HepG2 (cell line): ENCODE results near the gene PCDHGC5. TPM values are rescaled to one million over a fixed set of nuclear protein-coding genes. Genes with fewer than 3 reads are reported as not detected.
A peak's percentile ranks its signal among the peaks of the same experiment; 100 is the strongest.

Experiments used
- ATAC-seq: fragments of 200-7000 bp; cut with Tn5 transposase; 3 replicates; pipeline ENCODE4 v1.9.1; 2020; ENCODE audit warnings: mild to moderate bottlenecking, moderate library complexity
- BruUV-seq: library from RNA; stranded (reverse); fragments of 400-500 nt; replicated peaks from 2 replicates; lab custom pipeline; 2021; lab: Mats Ljungman, UMichigan
- CTCF ChIA-PET: fragments of 300-600 bp; formaldehyde crosslinking; extraction: SDS; loops from one replicate; lab custom pipeline; 2021; ENCODE audit warnings: low total read pairs, inconsistent platforms, low intra/inter-chr PET ratio; lab: Yijun Ruan, JAX
- POLR2A ChIA-PET: fragments of 350-600 bp; sonication (Branson Sonifier 250); formaldehyde crosslinking; loops from one replicate; lab custom pipeline; 2020; ENCODE audit warnings: antibody characterized with exemption, inconsistent platforms; lab: Yijun Ruan, JAX
- DNase-seq: peaks from one replicate; pipeline ENCODE4 v3.0.0-alpha.2; 2015; ENCODE audit warnings: low spot score
- FAIRE-seq: peaks from 3 replicates; lab custom pipeline; 2011; peaks lifted over from hg19 to GRCh38; lab: Jason Lieb, UNC
- H2AFZ ChIP-seq: one replicate; pipeline ENCODE4 v1.6.1; 2011; ENCODE audit warnings: low read length, inconsistent platforms
- H3K27ac ChIP-seq: fragments of 300-600 bp; 3 replicates; pipeline ENCODE4 v1.8.0; 2011; ENCODE audit warnings: mixed run types, mild to moderate bottlenecking, mixed read lengths, low read length, inconsistent platforms; ENCODE audit not compliant: insufficient read depth; ENCODE audit errors: extremely low read length
- H3K27me3 ChIP-seq, 2 experiments: fragments of 200-600 bp in 1 of 2; 2 replicates in 1 of 2; 3 replicates in 1 of 2; pipeline versions ENCODE4 v1.6.0 to v1.8.0; 2011; ENCODE audit warnings: low read length in 2 of 2, mild to moderate bottlenecking in 2 of 2, moderate library complexity in 2 of 2, inconsistent platforms in 1 of 2; ENCODE audit not compliant: insufficient read depth in 2 of 2, control insufficient read depth in 1 of 2
- H3K36me3 ChIP-seq, 2 experiments: fragments of 200-600 bp in 1 of 2; replicated peaks in 1 of 2; 2 replicates in 1 of 2; 3 replicates in 1 of 2; pipeline versions ENCODE4 v1.5.1 to v1.8.0; 2011; ENCODE audit warnings: low read length in 2 of 2, inconsistent platforms in 1 of 2; ENCODE audit not compliant: insufficient read depth in 2 of 2, control insufficient read depth in 1 of 2
- H3K4me1 ChIP-seq: 2 replicates; pipeline ENCODE4 v1.5.1; 2012; ENCODE audit warnings: low read length, inconsistent platforms; ENCODE audit not compliant: insufficient read depth
- H3K4me2 ChIP-seq: 2 replicates; pipeline ENCODE4 v1.6.0; 2011; ENCODE audit warnings: low read depth, low read length, inconsistent platforms
- H3K4me3 ChIP-seq, 3 experiments: fragments of 200-600 bp in 1 of 3; sonication (generic), shearing (Covaris generic) in 1 of 3; replicated peaks in 1 of 3; 2 replicates each; pipeline ENCODE4 v1.5.1; 2011 to 2016; ENCODE audit warnings: low read length in 3 of 3, inconsistent platforms in 2 of 3, low read depth in 2 of 3, mild to moderate bottlenecking in 2 of 3, control low read depth in 1 of 3, mixed read lengths in 1 of 3; ENCODE audit not compliant: insufficient read depth in 1 of 3
- H3K79me2 ChIP-seq: one replicate; pipeline ENCODE4 v1.6.1; 2011; ENCODE audit warnings: low read length, inconsistent platforms; ENCODE audit not compliant: insufficient read depth
- H3K9ac ChIP-seq: 2 replicates; pipeline ENCODE4 v1.6.0; 2011; ENCODE audit warnings: mild to moderate bottlenecking, low read depth, low read length, inconsistent platforms; ENCODE audit not compliant: insufficient read depth
- H3K9me3 ChIP-seq: 2 replicates; pipeline ENCODE4 v1.5.1; 2012; ENCODE audit warnings: mild to moderate bottlenecking, low read length
- H4K20me1 ChIP-seq: 2 replicates; pipeline ENCODE4 v1.6.0; 2011; ENCODE audit warnings: inconsistent platforms, mild to moderate bottlenecking, low read length, moderate library complexity; ENCODE audit not compliant: insufficient read depth
- ARID5B ChIP-seq: IDR thresholded peaks from 2 replicates; pipeline ENCODE4 v1.4.0; 2020; ENCODE audit warnings: mild to moderate bottlenecking, missing genetic modification reagents
- EP300 ChIP-seq, 3 experiments: sonication (generic) in 1 of 3; formaldehyde crosslinking in 1 of 3; IDR thresholded peaks; 2 replicates each; pipeline versions ENCODE4 v1.5.1 to v1.6.1; 2011 to 2020; ENCODE audit warnings: low read depth in 2 of 3, low read length in 2 of 3, borderline replicate concordance in 1 of 3, improper control_type of control experiment in 1 of 3, mild to moderate bottlenecking in 1 of 3, missing genetic modification reagents in 1 of 3, moderate library complexity in 1 of 3
- ETV5 ChIP-seq: IDR thresholded peaks from 2 replicates; pipeline ENCODE4 v1.6.1; 2018; ENCODE audit warnings: missing biosample characterization, missing genetic modification reagents, inconsistent platforms, borderline replicate concordance
- FOSL2 ChIP-seq: sonication (generic); formaldehyde crosslinking; IDR thresholded peaks from 2 replicates; pipeline ENCODE4 v1.4.0; 2020; ENCODE audit warnings: missing genetic modification reagents
- HMG20A ChIP-seq: IDR thresholded peaks from 2 replicates; pipeline ENCODE4 v1.6.1; 2016; ENCODE audit warnings: borderline replicate concordance
- NKX3-1 ChIP-seq: sonication (generic); formaldehyde crosslinking; IDR thresholded peaks from 2 replicates; pipeline ENCODE4 v1.5.0; 2020; ENCODE audit warnings: missing genetic modification reagents
- PHB2 ChIP-seq: fragments of 450-650 bp; IDR thresholded peaks from 2 replicates; pipeline ENCODE4 v1.6.1; 2018; ENCODE audit not compliant: partially characterized antibody
- SAP130 ChIP-seq: IDR thresholded peaks from 2 replicates; pipeline ENCODE4 v1.6.1; 2016; ENCODE audit warnings: low read depth
- SOX13 ChIP-seq, 3 experiments: fragments of 450-650 bp in 1 of 3; sonication (generic) in 1 of 3; formaldehyde crosslinking in 1 of 3; IDR thresholded peaks in 2 of 3; conservative IDR thresholded peaks in 1 of 3; 2 replicates each; pipeline versions ENCODE4 v1.5.0 to v1.6.1; 2016 to 2020; ENCODE audit warnings: antibody characterized with exemption in 1 of 3, mild to moderate bottlenecking in 1 of 3, missing compliant biosample characterization in 1 of 3, missing genetic modification reagents in 1 of 3, moderate library complexity in 1 of 3
- SOX5 ChIP-seq: IDR thresholded peaks from 2 replicates; pipeline ENCODE4 v1.6.1; 2016; ENCODE audit warnings: borderline replicate concordance
- SOX6 ChIP-seq, 2 experiments: fragments of 450-650 bp in 1 of 2; sonication (generic) in 1 of 2; formaldehyde crosslinking in 1 of 2; IDR thresholded peaks; 2 replicates each; pipeline versions ENCODE4 v1.4.0 to v1.6.1; 2017 to 2020; ENCODE audit warnings: antibody characterized with exemption in 1 of 2, mild to moderate bottlenecking in 1 of 2, missing genetic modification reagents in 1 of 2
- TFE3 ChIP-seq: IDR thresholded peaks from 2 replicates; pipeline ENCODE4 v1.6.1; 2016
- ZNF235 ChIP-seq: sonication (generic); formaldehyde crosslinking; IDR thresholded peaks from 2 replicates; pipeline ENCODE4 v1.8.1; 2023; ENCODE audit warnings: mild to moderate bottlenecking, missing genetic modification reagents, borderline replicate concordance
- ZNF543 ChIP-seq: sonication (generic); formaldehyde crosslinking; IDR thresholded peaks from 2 replicates; pipeline ENCODE4 v1.4.0; 2020; ENCODE audit warnings: mild to moderate bottlenecking, missing genetic modification reagents
- WGBS: methylation state at CpG from one replicate; pipeline ENCODE4 v1.1.6; 2017; ENCODE audit warnings: low lambda C conversion rate; 5-methylcytosine and 5-hydroxymethylcytosine counted together
- in situ Hi-C: cut with HindIII; loops from 2 replicates; pipeline ENCODE4 v1.10.0; 2017; ENCODE audit warnings: low pct_unique_long_range_greater_than_20kb; ENCODE audit not compliant: extremely low pct_ligation_motif_present
- intact Hi-C: fragments of 100-400 bp; cut with micrococcal nuclease; formaldehyde crosslinking; loops from one replicate; pipeline ENCODE4 v1.10.0; 2022; ENCODE audit not compliant: unreplicated experiment
- polyA plus RNA-seq, 8 experiments: library from polyadenylated mRNA; depleted of rRNA in 3 of 8; stranded (reverse) in 7 of 8; unstranded in 1 of 8; fragments of >200 nt; fragmentation: Illumina TruSeq in 4 of 8; extraction: Trizol in 4 of 8; gene quantifications; 2 replicates each; pipeline versions ENCODE4 v1.2.1 to v1.2.3, GENCODE V29; 2011 to 2016; ENCODE audit warnings: low read depth in 4 of 8, missing spikeins in 1 of 8, mixed read lengths in 1 of 8; ENCODE audit not compliant: insufficient read depth in 1 of 8
- total RNA-seq, 5 experiments: library from RNA; depleted of rRNA; stranded (reverse); fragments of >200 nt; fragmentation: Illumina TruSeq; extraction: Trizol; gene quantifications; 2 replicates each; pipeline ENCODE4 v1.2.3, GENCODE V29; 2016; ENCODE audit warnings: low read depth in 1 of 5
- TF ChIP-seq, protein P1 (sequence below): IDR thresholded peaks from 2 replicates; pipeline ENCODE4 v1.6.1; 2012; ENCODE audit warnings: inconsistent platforms
- TF ChIP-seq, protein P2 (sequence below): sonication (generic); formaldehyde crosslinking; IDR thresholded peaks from 2 replicates; pipeline ENCODE4 v1.8.1; 2023; ENCODE audit warnings: mild to moderate bottlenecking, missing genetic modification reagents

The PCDHGC5 gene
- total and polyA plus RNA-seq, 2 of the 13 experiments (the other 11 are each of a cell fraction or from before 2014, with no cell fraction given), result 0.03 TPM; not detected in 1

- H3K9ac ChIP-seq, result no peak overlapping the region
- CTCF ChIA-PET, result no interaction called here
- TF ChIP-seq ZNF235 (CRISPR knock-in tag) (no peak), SOX6 (IDR thresholded peaks at IDR 0.05) (no peak), SOX6 (CRISPR knock-in tag; IDR thresholded peaks at IDR 0.05) (peak; percentile 56; the same call in 1 of the 2 replicates), SOX5 (CRISPR knock-in tag) (peak; percentile 85; the same call in 1 of the 2 replicates), HMG20A (CRISPR knock-in tag) (0 out of 2 replicates have a peak, but pooled peaks have one; percentile 25), FOSL2 (CRISPR knock-in tag) (peak; percentile 86), TFE3 (CRISPR knock-in tag) (0 out of 2 replicates have a peak, but pooled peaks have one; percentile 14), ARID5B (CRISPR knock-in tag) (peak; percentile 51; the same call in 1 of the 2 replicates), NKX3-1 (no peak), PHB2 (no peak), ZNF543 (CRISPR knock-in tag) (no peak), SAP130 (peak; percentile 40; the same call in 1 of the 2 replicates), SOX13 (IDR thresholded peaks at IDR 0.05) (0 out of 2 replicates have a peak, but pooled peaks have one; percentile 53), SOX13 (CRISPR knock-in tag; conservative IDR thresholded peaks at IDR 0.05 in 1 of 2, IDR thresholded peaks at IDR 0.05 in 1 of 2) (peak in 1 of 2 experiments; percentile 87; a peak in 2 of 4 replicates), EP300 (IDR thresholded peaks at IDR 0.05; ENCODE audit: low read depth in 2 of 2, low read length in 2 of 2) (peak in 1 of 2 experiments; percentile 58; a peak in 1 of 4 replicates), EP300 (CRISPR knock-in tag; IDR thresholded peaks at IDR 0.05; ENCODE audit: borderline replicate concordance) (peak; percentile 55; the same call in 1 of the 2 replicates), ETV5 (peak; percentile 16; the same call in 1 of the 2 replicates)
- TF ChIP-seq, protein P1, sequence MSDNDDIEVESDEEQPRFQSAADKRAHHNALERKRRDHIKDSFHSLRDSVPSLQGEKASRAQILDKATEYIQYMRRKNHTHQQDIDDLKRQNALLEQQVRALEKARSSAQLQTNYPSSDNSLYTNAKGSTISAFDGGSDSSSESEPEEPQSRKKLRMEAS, result no peak
- TF ChIP-seq, protein P2, sequence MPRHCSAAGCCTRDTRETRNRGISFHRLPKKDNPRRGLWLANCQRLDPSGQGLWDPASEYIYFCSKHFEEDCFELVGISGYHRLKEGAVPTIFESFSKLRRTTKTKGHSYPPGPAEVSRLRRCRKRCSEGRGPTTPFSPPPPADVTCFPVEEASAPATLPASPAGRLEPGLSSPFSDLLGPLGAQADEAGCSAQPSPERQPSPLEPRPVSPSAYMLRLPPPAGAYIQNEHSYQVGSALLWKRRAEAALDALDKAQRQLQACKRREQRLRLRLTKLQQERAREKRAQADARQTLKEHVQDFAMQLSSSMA (CRISPR knock-in tag), result no peak
Observed at GRCh38 chr5:141521244-141521781, 32.4 kb downstream of the PCDHGC5 start.

More at GRCh38 chr5:141521244-141521781, 32.4 kb downstream of the PCDHGC5 start:
- 79% methylated on average over 2 of the region's 2 CpGs for WGBS
- in situ Hi-C loops (loop anchor here (5.0 to 10.0 kb wide), 2 partner anchors 104 to 167 kb away; partner anchors contain the start of genes PCDHGA4, PCDHGB1, PCDHGB2 and PCDHGB7), intact Hi-C loops (loop anchor here (5.0 to 10.0 kb wide), 2 partner anchors 167 to 299 kb away; partner anchors contain the start of genes PCDHB14, PCDHGA4, PCDHGB1 and PCDHGB2)
- H2AFZ ChIP-seq, result no peak overlapping the region
- no peaks in the 10 kb centered on the region for H3K27me3 ChIP-seq
- peak overlapping the region; percentile 54 for H3K27ac ChIP-seq
- H3K9me3 ChIP-seq, result no peaks in the 10 kb centered on the region
- no peak overlapping the region for H3K4me2 ChIP-seq
- DNase-seq, result peak; percentile 81
- no peak; the same call in 2 of the 3 replicates for ATAC-seq
- BruUV-seq, result no TSS peak
- peaks cover 5% of the 10 kb centered on the region; the same call in 1 of the 2 replicates for H4K20me1 ChIP-seq
- H3K4me1 ChIP-seq, result peaks cover 32% of the 10 kb centered on the region
- no peak overlapping the region for H3K4me3 ChIP-seq
- H3K36me3 ChIP-seq, result peaks cover 30 to 78% of the 10 kb centered on the region in 2 experiments
- peak; percentile 4 for FAIRE-seq
- H3K79me2 ChIP-seq, result no peaks in the 10 kb centered on the region
- POLR2A ChIA-PET, result no interaction called here
